RPMI7951 (cell line): Measurements from ENCODE around the gene ATP10A. TPM values are rescaled to one million over a fixed set of nuclear protein-coding genes. Genes with fewer than 3 reads are reported as not detected.

Experiments
- DNase-seq: peaks from one replicate; pipeline ENCODE4 v3.0.0-alpha.2; 2012; ENCODE audit warnings: low read depth
- total RNA-seq: library from RNA; depleted of rRNA; stranded (reverse); fragments of >200 nt; shearing (Covaris generic); gene quantifications from 2 replicates; pipeline ENCODE4 v1.2.3, GENCODE V29; 2014

Gene ATP10A
- total RNA-seq, 1 experiment from 2014 or later, result not detected

- no peak for DNase-seq
Observed at GRCh38 chr15:25830844-25831451, 32.2 kb downstream of the ATP10A start.

- no peak for DNase-seq
Observed at GRCh38 chr15:25829073-25829472, 34.1 kb downstream of the ATP10A start.

- DNase-seq, result no peak
Observed at GRCh38 chr15:25825207-25825606, 37.9 kb downstream of the ATP10A start.

- DNase-seq, result no peak
Observed at GRCh38 chr15:25824618-25825017, 38.5 kb downstream of the ATP10A start.

GRCh38 chr15:25812845-25813244 lies 50.3 kb downstream of the ATP10A start:
- no peak for DNase-seq

GRCh38 chr15:25812073-25812472 lies 51.1 kb downstream of the ATP10A start:
- DNase-seq, result no peak

GRCh38 chr15:25811481-25811906 lies 51.6 kb downstream of the ATP10A start:
- no peak for DNase-seq

GRCh38 chr15:25810631-25811091 lies 52.5 kb downstream of the ATP10A start:
- DNase-seq, result no peak

GRCh38 chr15:25810154-25810553 lies 53.0 kb downstream of the ATP10A start:
- no peak for DNase-seq

GRCh38 chr15:25807063-25807462 lies 56.1 kb downstream of the ATP10A start:
- DNase-seq, result no peak

- DNase-seq, result no peak
Observed at GRCh38 chr15:25805031-25805430, 58.1 kb downstream of the ATP10A start.

- DNase-seq, result no peak
Observed at GRCh38 chr15:25804451-25804850, 58.7 kb downstream of the ATP10A start.

- no peak for DNase-seq
Observed at GRCh38 chr15:25803541-25803940, 59.6 kb downstream of the ATP10A start.

- no peak for DNase-seq
Observed at GRCh38 chr15:25803036-25803435, 60.1 kb downstream of the ATP10A start.

GRCh38 chr15:25802285-25802830 lies 60.8 kb downstream of the ATP10A start:
- DNase-seq, result no peak

GRCh38 chr15:25801586-25802284 lies 61.4 kb downstream of the ATP10A start:
- DNase-seq, result no peak

GRCh38 chr15:25800761-25801515 lies 62.2 kb downstream of the ATP10A start:
- DNase-seq, result no peak

GRCh38 chr15:25799906-25800700 lies 63.0 kb downstream of the ATP10A start:
- DNase-seq, result no peak

GRCh38 chr15:25797936-25798901 lies 64.9 kb downstream of the ATP10A start:
- no peak for DNase-seq

GRCh38 chr15:25797511-25797935 lies 65.6 kb downstream of the ATP10A start:
- no peak for DNase-seq
